ENCODE measurements around the gene SOBP.

DNA sequence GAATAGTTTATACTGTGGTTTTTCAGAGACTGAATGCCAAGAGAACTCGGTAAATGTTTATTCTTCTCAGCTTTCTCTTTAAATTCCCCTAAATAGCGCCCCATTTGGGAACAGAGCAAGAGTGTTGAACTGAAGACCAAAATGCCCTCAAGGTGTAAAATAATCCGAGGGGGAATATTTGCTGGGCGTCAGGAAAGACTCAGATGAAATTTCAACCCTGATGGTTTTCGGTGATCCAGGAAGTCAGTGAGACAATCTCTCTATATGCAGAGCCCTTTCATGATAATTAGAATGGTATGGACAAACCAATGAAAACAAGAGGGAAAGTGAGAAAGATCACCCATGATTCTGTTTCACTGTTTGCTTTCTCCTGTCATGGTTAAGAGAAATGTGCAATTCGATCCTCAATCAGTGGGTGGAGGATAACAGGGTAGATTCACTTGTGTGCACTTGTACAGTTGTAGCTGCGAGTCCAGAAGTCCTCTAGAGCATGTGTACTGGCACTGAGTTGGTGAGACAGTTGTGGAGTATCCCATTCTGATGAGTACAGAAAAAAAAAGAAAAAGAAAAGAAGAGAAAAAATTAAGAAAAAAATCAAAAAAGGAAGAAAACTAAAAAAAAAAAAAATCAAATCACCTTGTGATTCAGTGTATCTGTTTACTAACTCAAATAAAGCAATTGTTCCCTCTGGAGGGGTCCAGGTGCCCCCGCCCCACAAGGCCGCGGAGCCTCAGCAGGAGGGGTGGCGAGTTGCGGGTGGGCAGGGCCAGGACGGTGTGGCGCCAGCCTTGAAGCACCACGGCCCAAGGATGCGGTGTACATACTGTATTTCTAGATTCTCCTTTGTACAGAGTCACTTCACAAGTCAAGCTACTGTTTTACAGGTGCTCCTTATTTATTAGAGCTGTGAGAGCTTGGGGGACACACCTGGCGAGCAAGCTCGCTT, 169.3 kb downstream of the SOBP start:
- TF ChIP-seq, protein P1, sequence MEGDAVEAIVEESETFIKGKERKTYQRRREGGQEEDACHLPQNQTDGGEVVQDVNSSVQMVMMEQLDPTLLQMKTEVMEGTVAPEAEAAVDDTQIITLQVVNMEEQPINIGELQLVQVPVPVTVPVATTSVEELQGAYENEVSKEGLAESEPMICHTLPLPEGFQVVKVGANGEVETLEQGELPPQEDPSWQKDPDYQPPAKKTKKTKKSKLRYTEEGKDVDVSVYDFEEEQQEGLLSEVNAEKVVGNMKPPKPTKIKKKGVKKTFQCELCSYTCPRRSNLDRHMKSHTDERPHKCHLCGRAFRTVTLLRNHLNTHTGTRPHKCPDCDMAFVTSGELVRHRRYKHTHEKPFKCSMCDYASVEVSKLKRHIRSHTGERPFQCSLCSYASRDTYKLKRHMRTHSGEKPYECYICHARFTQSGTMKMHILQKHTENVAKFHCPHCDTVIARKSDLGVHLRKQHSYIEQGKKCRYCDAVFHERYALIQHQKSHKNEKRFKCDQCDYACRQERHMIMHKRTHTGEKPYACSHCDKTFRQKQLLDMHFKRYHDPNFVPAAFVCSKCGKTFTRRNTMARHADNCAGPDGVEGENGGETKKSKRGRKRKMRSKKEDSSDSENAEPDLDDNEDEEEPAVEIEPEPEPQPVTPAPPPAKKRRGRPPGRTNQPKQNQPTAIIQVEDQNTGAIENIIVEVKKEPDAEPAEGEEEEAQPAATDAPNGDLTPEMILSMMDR (IDR thresholded peaks at IDR 0.05) = no peak
- no peak for TF ChIP-seq ZFX (IDR thresholded peaks at IDR 0.05; ENCODE audit: borderline replicate concordance)

Measured in 22Rv1 (cell line).